Hematopoietic multipotent progenitor cell (in vitro differentiated cells): ENCODE measurements around the gene MAPKAP1. TPM values are rescaled to one million over a fixed set of nuclear protein-coding genes. Genes with fewer than 3 reads are reported as not detected.
A peak's percentile ranks its signal among the peaks of the same experiment; 100 is the strongest.

Experiments
- DNase-seq, 3 donors: peaks; one replicate each; pipeline ENCODE4 v3.0.0-alpha.2; 2011 to 2015; ENCODE audit warnings: low read depth in 2 of 3, low spot score in 2 of 3
- total RNA-seq: library from RNA; depleted of rRNA; stranded (reverse); fragments of >200 nt; gene quantifications from one replicate; pipeline ENCODE4 v1.2.3, GENCODE V29; 2012

MAPKAP1 gene
- total RNA-seq, 1 donor, result 52.2 TPM

GRCh38 chr9:125680445-125680844, 26.6 kb downstream of the MAPKAP1 start:
- no peak for DNase-seq

- DNase-seq, result no peak
Observed at GRCh38 chr9:125679597-125680189, 27.3 kb downstream of the MAPKAP1 start.

GRCh38 chr9:125674981-125675973, 31.7 kb downstream of the MAPKAP1 start:
- DNase-seq, result no peak

- DNase-seq, result no peak
Observed at GRCh38 chr9:125672876-125673275, 34.1 kb downstream of the MAPKAP1 start.

GRCh38 chr9:125663127-125663526, 43.9 kb downstream of the MAPKAP1 start:
- DNase-seq, result peak in 2 of 3 donors; percentile 6 to 26

GRCh38 chr9:125660557-125660956, 46.5 kb downstream of the MAPKAP1 start:
- DNase-seq, result no peak

- no peak for DNase-seq
Observed at GRCh38 chr9:125659954-125660353, 47.1 kb downstream of the MAPKAP1 start.

- no peak for DNase-seq
Observed at GRCh38 chr9:125659201-125659840, 47.7 kb downstream of the MAPKAP1 start.

- no peak for DNase-seq
Observed at GRCh38 chr9:125656560-125656959, 50.4 kb downstream of the MAPKAP1 start.

- DNase-seq, result no peak
Observed at GRCh38 chr9:125655691-125656410, 51.2 kb downstream of the MAPKAP1 start.

GRCh38 chr9:125655066-125655633, 51.9 kb downstream of the MAPKAP1 start:
- no peak for DNase-seq

GRCh38 chr9:125654121-125654520, 52.9 kb downstream of the MAPKAP1 start:
- no peak for DNase-seq

GRCh38 chr9:125653325-125653724, 53.7 kb downstream of the MAPKAP1 start:
- no peak for DNase-seq

GRCh38 chr9:125652759-125653158, 54.2 kb downstream of the MAPKAP1 start:
- DNase-seq, result no peak

GRCh38 chr9:125652233-125652594, 54.8 kb downstream of the MAPKAP1 start:
- DNase-seq, result no peak

- DNase-seq, result no peak
Observed at GRCh38 chr9:125651576-125652232, 55.3 kb downstream of the MAPKAP1 start.

- DNase-seq, result peak in 2 of 3 donors; percentile 69 to 83
Observed at GRCh38 chr9:125650271-125650737, 56.7 kb downstream of the MAPKAP1 start.

GRCh38 chr9:125649826-125650225, 57.2 kb downstream of the MAPKAP1 start:
- no peak for DNase-seq

- DNase-seq, result peak in 2 of 3 donors; percentile 67 to 74
Observed at GRCh38 chr9:125649315-125649714, 57.7 kb downstream of the MAPKAP1 start.

GRCh38 chr9:125648294-125648693, 58.7 kb downstream of the MAPKAP1 start:
- DNase-seq, result no peak
